ENCODE results near the gene NHERF2. TPM values are rescaled to one million over a fixed set of nuclear protein-coding genes. Genes with fewer than 3 reads are reported as not detected.

Gene NHERF2
- total and polyA plus RNA-seq, 12 donors = 94.3 to 640 (median 183) TPM

DNA sequence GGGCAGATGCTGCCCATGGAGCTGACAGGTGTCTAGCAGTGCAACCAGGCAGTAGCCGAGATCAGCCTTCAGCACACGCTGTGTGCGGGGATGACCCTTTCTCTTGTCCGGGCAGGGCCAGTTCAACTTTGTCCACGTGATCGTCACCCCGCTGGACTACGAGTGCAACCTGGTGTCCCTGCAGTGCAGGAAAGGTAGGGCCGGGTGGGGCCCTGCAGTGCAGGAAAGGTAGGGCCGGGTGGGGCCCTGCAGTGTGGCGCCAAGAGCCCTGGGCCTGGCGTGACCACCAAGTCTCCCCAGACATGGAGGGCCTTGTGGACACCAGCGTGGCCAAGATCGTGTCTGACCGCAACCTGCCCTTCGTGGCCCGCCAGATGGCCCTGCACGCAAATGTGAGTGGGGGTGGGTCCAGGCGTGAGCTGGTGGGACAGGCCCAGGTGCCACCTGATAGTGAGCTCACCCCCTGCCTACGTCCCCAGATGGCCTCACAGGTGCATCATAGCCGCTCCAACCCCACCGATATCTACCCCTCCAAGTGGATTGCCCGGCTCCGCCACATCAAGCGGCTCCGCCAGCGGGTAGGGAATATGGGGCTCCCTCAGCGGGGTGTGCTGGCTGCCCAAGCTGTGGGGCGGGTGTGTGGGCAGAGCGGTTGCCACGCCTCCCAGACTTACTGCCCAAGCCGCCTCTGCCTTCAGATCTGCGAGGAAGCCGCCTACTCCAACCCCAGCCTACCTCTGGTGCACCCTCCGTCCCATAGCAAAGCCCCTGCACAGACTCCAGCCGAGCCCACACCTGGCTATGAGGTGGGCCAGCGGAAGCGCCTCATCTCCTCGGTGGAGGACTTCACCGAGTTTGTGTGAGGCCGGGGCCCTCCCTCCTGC lies 61.3 kb downstream of the NHERF2 start:
- intact Hi-C loops (cut with DNase I) = loop anchor here in 3 of 10 donors (5.0 to 10.0 kb wide), 3 partner anchors 36 to 63 kb away; partner anchors contain the start of genes NHERF2 (in 1 of the 3) and RAB26 (in 1 of the 3)
- H3K4me1 ChIP-seq = peaks cover 0 to 24% (median 9%) of the 10 kb centered on the region in 9 donors
- no peaks in the 10 kb centered on the region for H3K27me3 ChIP-seq
- no peaks in the 10 kb centered on the region for H3K9me3 ChIP-seq
- 92 to 93% methylated on average over 41 of the region's 41 CpGs for WGBS, 2 donors
- ATAC-seq = no peak
- H3K27ac ChIP-seq = no peak overlapping the region
- no peak for TF ChIP-seq CTCF (IDR thresholded peaks at IDR 0.05)
- H3K36me3 ChIP-seq = peaks cover 0 to 96% (median 78%) of the 10 kb centered on the region in 9 donors
- H3K4me3 ChIP-seq = no peak overlapping the region
- no peak for DNase-seq

Other genes starting within 250 kb of the NHERF2 start
Only the 30 nearest of the 31 such genes appear.
- gene NUBP2, start 243.9 kb upstream of the NHERF2 start, total RNA-seq = 10 to 100 TPM; 24.1 to 35.3 (median 28.7) TPM
- 10 to 100 TPM; 40.5 to 74.1 TPM for gene NUBP2, start 243.9 kb upstream of the NHERF2 start, polyA plus RNA-seq
- gene IGFALS, start 233.2 kb upstream of the NHERF2 start, total RNA-seq = under 1 TPM in 4 of 10 donors, not detected in 6; 0.11 to 0.37 (median 0.13) TPM
- under 1 TPM; 0.04 to 0.59 TPM for gene IGFALS, start 233.2 kb upstream of the NHERF2 start, polyA plus RNA-seq
- 100 to 1,000 TPM; 115 to 179 (median 161) TPM for gene HAGH, start 200.1 kb upstream of the NHERF2 start, total RNA-seq
- gene HAGH, start 200.1 kb upstream of the NHERF2 start, polyA plus RNA-seq = 100 to 1,000 TPM; 146 to 172 TPM
- gene FAHD1, start 199.7 kb upstream of the NHERF2 start, total RNA-seq = 10 to 100 TPM; 16.2 to 47.6 (median 28.6) TPM
- gene FAHD1, start 199.7 kb upstream of the NHERF2 start, polyA plus RNA-seq = 10 to 100 TPM; 31.8 to 32.3 TPM
- not detected for gene MEIOB, start 154.7 kb upstream of the NHERF2 start, total RNA-seq
- gene MEIOB, start 154.7 kb upstream of the NHERF2 start, polyA plus RNA-seq = not detected
- gene HS3ST6, start 108.5 kb upstream of the NHERF2 start, total RNA-seq = not detected
- gene HS3ST6, start 108.5 kb upstream of the NHERF2 start, polyA plus RNA-seq = under 1 TPM in 1 of 2 donors, not detected in 1; 0.03 TPM
- 10 to 100 TPM; 24.6 to 53.7 (median 34.3) TPM for gene MSRB1, start 83.7 kb upstream of the NHERF2 start, total RNA-seq
- 10 to 100 TPM; 41.4 to 82.2 TPM for gene MSRB1, start 83.7 kb upstream of the NHERF2 start, polyA plus RNA-seq
- 100 to 1,000 TPM; 173 to 282 (median 254) TPM for gene RPL3L, start 72.2 kb upstream of the NHERF2 start, total RNA-seq
- 100 to 1,000 TPM; 124 to 164 TPM for gene RPL3L, start 72.2 kb upstream of the NHERF2 start, polyA plus RNA-seq
- 100 to 1,000 TPM; 375 to 755 (median 559) TPM for gene NDUFB10, start 67.4 kb upstream of the NHERF2 start, total RNA-seq
- gene NDUFB10, start 67.4 kb upstream of the NHERF2 start, polyA plus RNA-seq = 1,000 to 10,000 TPM in 1 of 2 donors, 100 to 1,000 TPM in 1; 824 to 1,046 TPM
- gene RPS2, start 62.1 kb upstream of the NHERF2 start, total RNA-seq = 1,000 to 10,000 TPM in 3 of 10 donors, 100 to 1,000 TPM in 7; 691 to 1,555 (median 813) TPM
- 1,000 to 10,000 TPM; 1,955 to 3,593 TPM for gene RPS2, start 62.1 kb upstream of the NHERF2 start, polyA plus RNA-seq
- gene RNF151, start 60.0 kb upstream of the NHERF2 start, total RNA-seq = not detected
- gene RNF151, start 60.0 kb upstream of the NHERF2 start, polyA plus RNA-seq = not detected
- gene TBL3, start 54.8 kb upstream of the NHERF2 start, total RNA-seq = 10 to 100 TPM; 18.5 to 26.7 (median 21.9) TPM
- gene TBL3, start 54.8 kb upstream of the NHERF2 start, polyA plus RNA-seq = 10 to 100 TPM; 57.4 to 71.1 TPM
- not detected for gene NOXO1, start 45.4 kb upstream of the NHERF2 start, total RNA-seq
- under 1 TPM; 0.09 to 0.29 TPM for gene NOXO1, start 45.4 kb upstream of the NHERF2 start, polyA plus RNA-seq
- 10 to 100 TPM; 14.7 to 30.2 (median 24.5) TPM for gene GFER, start 42.7 kb upstream of the NHERF2 start, total RNA-seq
- 10 to 100 TPM; 37.5 to 65.6 TPM for gene GFER, start 42.7 kb upstream of the NHERF2 start, polyA plus RNA-seq
- under 1 TPM in 8 of 10 donors, not detected in 2; 0.15 to 0.62 (median 0.28) TPM for gene SYNGR3, start 36.9 kb upstream of the NHERF2 start, total RNA-seq
- gene SYNGR3, start 36.9 kb upstream of the NHERF2 start, polyA plus RNA-seq = 1 to 10 TPM in 1 of 2 donors, under 1 TPM in 1; 0.51 to 2.5 TPM
- 10 to 100 TPM in 9 of 10 donors, 1 to 10 TPM in 1; 9.5 to 24.7 (median 14.2) TPM for gene ZNF598, start 17.1 kb upstream of the NHERF2 start, total RNA-seq
- gene ZNF598, start 17.1 kb upstream of the NHERF2 start, polyA plus RNA-seq = 10 to 100 TPM; 12.6 to 25.3 TPM
- gene NPW, start 7.1 kb upstream of the NHERF2 start, total RNA-seq = under 1 TPM in 1 of 10 donors, not detected in 9; 0.39 TPM
- gene NPW, start 7.1 kb upstream of the NHERF2 start, polyA plus RNA-seq = under 1 TPM in 1 of 2 donors, not detected in 1; 0.54 TPM
- 10 to 100 TPM in 8 of 10 donors, 1 to 10 TPM in 2; 9.8 to 24.9 (median 12.3) TPM for gene NTHL1, start 20.9 kb downstream of the NHERF2 start, total RNA-seq
- 10 to 100 TPM; 16.1 to 51.9 TPM for gene NTHL1, start 20.9 kb downstream of the NHERF2 start, polyA plus RNA-seq
- gene TSC2, start 21.1 kb downstream of the NHERF2 start, total RNA-seq = 10 to 100 TPM; 54.7 to 87.0 (median 71.5) TPM
- 10 to 100 TPM; 28.8 to 83.3 TPM for gene TSC2, start 21.1 kb downstream of the NHERF2 start, polyA plus RNA-seq
- 100 to 1,000 TPM in 6 of 10 donors, 10 to 100 TPM in 4; 79.3 to 122 (median 104) TPM for gene PKD1, start 109.0 kb downstream of the NHERF2 start, total RNA-seq
- 100 to 1,000 TPM in 1 of 2 donors, 10 to 100 TPM in 1; 76.7 to 114 TPM for gene PKD1, start 109.0 kb downstream of the NHERF2 start, polyA plus RNA-seq
- gene RAB26, start 121.7 kb downstream of the NHERF2 start, total RNA-seq = 1 to 10 TPM in 8 of 10 donors, under 1 TPM in 2; 0.74 to 4.3 (median 1.6) TPM
- gene RAB26, start 121.7 kb downstream of the NHERF2 start, polyA plus RNA-seq = 1 to 10 TPM in 1 of 2 donors, under 1 TPM in 1; 0.26 to 6.4 TPM
- gene TRAF7, start 128.9 kb downstream of the NHERF2 start, total RNA-seq = 10 to 100 TPM; 16.9 to 44.9 (median 23.8) TPM
- 10 to 100 TPM; 14.6 to 28.2 TPM for gene TRAF7, start 128.9 kb downstream of the NHERF2 start, polyA plus RNA-seq
- 1 to 10 TPM in 5 of 10 donors, under 1 TPM in 5; 0.24 to 6.0 (median 1.1) TPM for gene CASKIN1, start 169.7 kb downstream of the NHERF2 start, total RNA-seq
- gene CASKIN1, start 169.7 kb downstream of the NHERF2 start, polyA plus RNA-seq = 1 to 10 TPM in 1 of 2 donors, under 1 TPM in 1; 0.33 to 3.4 TPM
- gene MLST8, start 178.6 kb downstream of the NHERF2 start, total RNA-seq = 10 to 100 TPM; 19.3 to 28.8 (median 23.6) TPM
- gene MLST8, start 178.6 kb downstream of the NHERF2 start, polyA plus RNA-seq = 10 to 100 TPM; 38.8 to 43.1 TPM
- gene BRICD5, start 184.0 kb downstream of the NHERF2 start, total RNA-seq = 10 to 100 TPM in 1 of 10 donors, 1 to 10 TPM in 9; 4.3 to 15.6 (median 7.2) TPM
- gene BRICD5, start 184.0 kb downstream of the NHERF2 start, polyA plus RNA-seq = 10 to 100 TPM; 14.7 to 31.7 TPM
- 10 to 100 TPM; 21.1 to 48.3 (median 25.7) TPM for gene PGP, start 187.9 kb downstream of the NHERF2 start, total RNA-seq
- 10 to 100 TPM; 31.3 to 33.1 TPM for gene PGP, start 187.9 kb downstream of the NHERF2 start, polyA plus RNA-seq
- 10 to 100 TPM in 7 of 10 donors, 1 to 10 TPM in 3; 8.4 to 16.3 (median 10.7) TPM for gene E4F1, start 196.7 kb downstream of the NHERF2 start, total RNA-seq
- 10 to 100 TPM; 22.0 to 34.8 TPM for gene E4F1, start 196.7 kb downstream of the NHERF2 start, polyA plus RNA-seq
- under 1 TPM in 9 of 10 donors, not detected in 1; 0.15 to 0.44 (median 0.30) TPM for gene DNASE1L2, start 209.5 kb downstream of the NHERF2 start, total RNA-seq
- 1 to 10 TPM in 1 of 2 donors, under 1 TPM in 1; 0.49 to 1.2 TPM for gene DNASE1L2, start 209.5 kb downstream of the NHERF2 start, polyA plus RNA-seq
- gene ECI1, start 224.7 kb downstream of the NHERF2 start, total RNA-seq = 100 to 1,000 TPM; 118 to 243 (median 153) TPM
- gene ECI1, start 224.7 kb downstream of the NHERF2 start, polyA plus RNA-seq = 100 to 1,000 TPM; 256 to 491 TPM
- 100 to 1,000 TPM; 103 to 128 (median 118) TPM for gene RNPS1, start 241.2 kb downstream of the NHERF2 start, total RNA-seq
- 100 to 1,000 TPM in 1 of 2 donors, 10 to 100 TPM in 1; 61.7 to 136 TPM for gene RNPS1, start 241.2 kb downstream of the NHERF2 start, polyA plus RNA-seq